HepG2 (cell line): ENCODE data around the gene PSMB3. TPM values are rescaled to one million over a fixed set of nuclear protein-coding genes. Genes with fewer than 3 reads are reported as not detected.

ENCODE experiments used
- AGO1 ChIP-seq: fragments of 200-400 bp; formaldehyde crosslinking; IDR thresholded peaks from 2 replicates; pipeline ENCODE4 v1.6.1; 2017; ENCODE audit warnings: mild to moderate bottlenecking, low read depth, low read length, moderate library complexity; ENCODE audit not compliant: poor library complexity, severe bottlenecking
- GTF2F1 ChIP-seq: fragments of 150-350 bp; IDR thresholded peaks from 2 replicates; pipeline ENCODE4 v1.6.1; 2014; ENCODE audit warnings: low read length
- MAFF ChIP-seq: IDR thresholded peaks from 2 replicates; pipeline ENCODE4 v1.6.1; 2011; ENCODE audit warnings: low read depth, low read length, improper control_type of control experiment
- MED8 ChIP-seq: sonication (generic); formaldehyde crosslinking; IDR thresholded peaks from 2 replicates; pipeline ENCODE4 v1.8.1; 2023; ENCODE audit warnings: mild to moderate bottlenecking, missing genetic modification reagents; ENCODE audit not compliant: insufficient replicate concordance
- MIER2 ChIP-seq: IDR thresholded peaks from 2 replicates; pipeline ENCODE4 v1.6.1; 2016; ENCODE audit warnings: missing biosample characterization, missing genetic modification reagents
- NR3C1 ChIP-seq: sonication (generic); formaldehyde crosslinking; IDR thresholded peaks from 2 replicates; pipeline ENCODE4 v1.4.0; 2020; ENCODE audit warnings: missing genetic modification reagents
- SP140L ChIP-seq: sonication (generic); formaldehyde crosslinking; IDR thresholded peaks from 2 replicates; pipeline ENCODE4 v1.4.0; 2020; ENCODE audit warnings: missing genetic modification reagents, borderline replicate concordance
- SUZ12 ChIP-seq: fragments of 150-350 bp; IDR thresholded peaks from 2 replicates; pipeline ENCODE4 v1.6.1; 2014; ENCODE audit warnings: low read depth, low read length
- ZNF124 ChIP-seq: sonication (generic); formaldehyde crosslinking; IDR thresholded peaks from 2 replicates; pipeline ENCODE4 v1.4.0; 2020; ENCODE audit warnings: missing genetic modification reagents
- ZNF20 ChIP-seq: sonication (generic); formaldehyde crosslinking; IDR thresholded peaks from 2 replicates; pipeline ENCODE4 v1.4.0; 2020; ENCODE audit warnings: mild to moderate bottlenecking, moderate library complexity, missing genetic modification reagents
- ZNF569 ChIP-seq: sonication (generic); formaldehyde crosslinking; IDR thresholded peaks from 2 replicates; pipeline ENCODE4 v1.5.0; 2020; ENCODE audit warnings: mild to moderate bottlenecking, missing genetic modification reagents, moderate library complexity, borderline replicate concordance
- polyA plus RNA-seq, 8 experiments: library from polyadenylated mRNA; depleted of rRNA in 3 of 8; stranded (reverse) in 7 of 8; unstranded in 1 of 8; fragments of >200 nt; fragmentation: Illumina TruSeq in 4 of 8; extraction: Trizol in 4 of 8; gene quantifications; 2 replicates each; pipeline versions ENCODE4 v1.2.1 to v1.2.3, GENCODE V29; 2011 to 2016; ENCODE audit warnings: low read depth in 4 of 8, missing spikeins in 1 of 8, mixed read lengths in 1 of 8; ENCODE audit not compliant: insufficient read depth in 1 of 8
- total RNA-seq, 5 experiments: library from RNA; depleted of rRNA; stranded (reverse); fragments of >200 nt; fragmentation: Illumina TruSeq; extraction: Trizol; gene quantifications; 2 replicates each; pipeline ENCODE4 v1.2.3, GENCODE V29; 2016; ENCODE audit warnings: low read depth in 1 of 5
- TF ChIP-seq, protein P1 (sequence below): fragments of 450-650 bp; IDR thresholded peaks from 2 replicates; pipeline ENCODE4 v1.6.1; 2017
- TF ChIP-seq, protein P2 (sequence below): sonication (generic); formaldehyde crosslinking; IDR thresholded peaks from 2 replicates; pipeline ENCODE4 v1.9.0; 2022; ENCODE audit warnings: low read depth, missing genetic modification reagents
- TF ChIP-seq, protein P3 (sequence below): sonication (generic); formaldehyde crosslinking; IDR thresholded peaks from 2 replicates; pipeline ENCODE4 v1.4.0; 2020; ENCODE audit warnings: mild to moderate bottlenecking, missing genetic modification reagents
- TF ChIP-seq, protein P4 (sequence below): conservative IDR thresholded peaks from 2 replicates; pipeline ENCODE4 v1.6.1; 2018; ENCODE audit warnings: missing genetic modification reagents
- TF ChIP-seq, protein P5 (sequence below): sonication (generic); formaldehyde crosslinking; IDR thresholded peaks from 2 replicates; pipeline ENCODE4 v1.4.0; 2020; ENCODE audit warnings: missing genetic modification reagents, borderline replicate concordance
- TF ChIP-seq, protein P6 (sequence below): sonication (generic); formaldehyde crosslinking; IDR thresholded peaks from 2 replicates; pipeline ENCODE4 v1.8.0; 2022; ENCODE audit warnings: missing genetic modification reagents, mild to moderate bottlenecking, moderate library complexity, borderline replicate concordance

PSMB3 gene
- total and polyA plus RNA-seq, 2 of the 13 experiments (the other 11 are each of a cell fraction or from before 2014, with no cell fraction given) = 366 to 517 TPM

DNA sequence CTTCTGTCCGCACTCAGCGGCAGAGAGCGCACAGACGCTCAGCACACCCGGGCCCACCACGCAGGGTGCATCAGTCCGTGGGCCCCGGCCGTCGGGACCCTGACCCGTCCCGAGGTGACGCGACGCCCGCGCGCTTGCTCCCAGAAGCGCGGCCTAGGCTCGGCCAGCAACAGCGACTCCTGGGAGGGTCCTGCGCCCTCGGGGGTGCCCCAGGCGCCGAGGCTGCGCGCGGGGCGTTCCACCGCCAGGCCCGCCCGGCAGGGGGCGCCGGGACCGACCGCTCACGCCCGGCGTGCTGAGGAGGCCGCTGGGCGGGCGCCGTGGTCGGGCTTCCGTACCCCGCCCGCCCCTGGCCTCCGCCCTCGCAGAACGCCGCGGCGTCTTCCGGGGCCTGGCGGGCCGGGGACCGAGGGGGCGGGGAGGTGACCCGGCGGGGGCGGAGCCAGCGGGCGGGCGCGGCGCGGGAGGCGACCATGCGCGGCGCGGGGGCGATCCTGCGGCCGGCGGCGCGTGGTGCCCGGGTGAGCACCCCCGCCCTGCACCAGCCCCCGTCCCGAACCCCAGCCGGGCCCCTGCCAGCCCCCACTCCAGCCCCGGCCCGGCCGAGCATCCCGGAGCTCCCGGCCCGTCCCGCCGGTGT lies 22.5 kb upstream of the PSMB3 start, which contains the start of gene CISD3 (continued):
- TF ChIP-seq AGO1 = peak; percentile 99
- TF ChIP-seq NR3C1 (CRISPR knock-in tag) = no peak
- TF ChIP-seq, protein P1, sequence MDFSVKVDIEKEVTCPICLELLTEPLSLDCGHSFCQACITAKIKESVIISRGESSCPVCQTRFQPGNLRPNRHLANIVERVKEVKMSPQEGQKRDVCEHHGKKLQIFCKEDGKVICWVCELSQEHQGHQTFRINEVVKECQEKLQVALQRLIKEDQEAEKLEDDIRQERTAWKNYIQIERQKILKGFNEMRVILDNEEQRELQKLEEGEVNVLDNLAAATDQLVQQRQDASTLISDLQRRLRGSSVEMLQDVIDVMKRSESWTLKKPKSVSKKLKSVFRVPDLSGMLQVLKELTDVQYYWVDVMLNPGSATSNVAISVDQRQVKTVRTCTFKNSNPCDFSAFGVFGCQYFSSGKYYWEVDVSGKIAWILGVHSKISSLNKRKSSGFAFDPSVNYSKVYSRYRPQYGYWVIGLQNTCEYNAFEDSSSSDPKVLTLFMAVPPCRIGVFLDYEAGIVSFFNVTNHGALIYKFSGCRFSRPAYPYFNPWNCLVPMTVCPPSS = no peak
- TF ChIP-seq, protein P2, sequence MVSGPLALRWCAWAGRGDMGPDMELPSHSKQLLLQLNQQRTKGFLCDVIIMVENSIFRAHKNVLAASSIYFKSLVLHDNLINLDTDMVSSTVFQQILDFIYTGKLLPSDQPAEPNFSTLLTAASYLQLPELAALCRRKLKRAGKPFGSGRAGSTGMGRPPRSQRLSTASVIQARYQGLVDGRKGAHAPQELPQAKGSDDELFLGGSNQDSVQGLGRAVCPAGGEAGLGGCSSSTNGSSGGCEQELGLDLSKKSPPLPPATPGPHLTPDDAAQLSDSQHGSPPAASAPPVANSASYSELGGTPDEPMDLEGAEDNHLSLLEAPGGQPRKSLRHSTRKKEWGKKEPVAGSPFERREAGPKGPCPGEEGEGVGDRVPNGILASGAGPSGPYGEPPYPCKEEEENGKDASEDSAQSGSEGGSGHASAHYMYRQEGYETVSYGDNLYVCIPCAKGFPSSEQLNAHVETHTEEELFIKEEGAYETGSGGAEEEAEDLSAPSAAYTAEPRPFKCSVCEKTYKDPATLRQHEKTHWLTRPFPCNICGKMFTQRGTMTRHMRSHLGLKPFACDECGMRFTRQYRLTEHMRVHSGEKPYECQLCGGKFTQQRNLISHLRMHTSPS (CRISPR knock-in tag) = no peak; the same call in 1 of the 2 replicates
- TF ChIP-seq ZNF124 = peak; percentile 49; the same call in 1 of the 2 replicates
- TF ChIP-seq, protein P3, sequence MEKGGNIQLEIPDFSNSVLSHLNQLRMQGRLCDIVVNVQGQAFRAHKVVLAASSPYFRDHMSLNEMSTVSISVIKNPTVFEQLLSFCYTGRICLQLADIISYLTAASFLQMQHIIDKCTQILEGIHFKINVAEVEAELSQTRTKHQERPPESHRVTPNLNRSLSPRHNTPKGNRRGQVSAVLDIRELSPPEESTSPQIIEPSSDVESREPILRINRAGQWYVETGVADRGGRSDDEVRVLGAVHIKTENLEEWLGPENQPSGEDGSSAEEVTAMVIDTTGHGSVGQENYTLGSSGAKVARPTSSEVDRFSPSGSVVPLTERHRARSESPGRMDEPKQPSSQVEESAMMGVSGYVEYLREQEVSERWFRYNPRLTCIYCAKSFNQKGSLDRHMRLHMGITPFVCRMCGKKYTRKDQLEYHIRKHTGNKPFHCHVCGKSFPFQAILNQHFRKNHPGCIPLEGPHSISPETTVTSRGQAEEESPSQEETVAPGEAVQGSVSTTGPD (CRISPR knock-in tag) = no peak
- TF ChIP-seq MED8 (CRISPR knock-in tag) = peak; percentile 56
- TF ChIP-seq MIER2 (CRISPR knock-in tag) = no peak
- no peak for TF ChIP-seq SUZ12
- TF ChIP-seq, protein P4, sequence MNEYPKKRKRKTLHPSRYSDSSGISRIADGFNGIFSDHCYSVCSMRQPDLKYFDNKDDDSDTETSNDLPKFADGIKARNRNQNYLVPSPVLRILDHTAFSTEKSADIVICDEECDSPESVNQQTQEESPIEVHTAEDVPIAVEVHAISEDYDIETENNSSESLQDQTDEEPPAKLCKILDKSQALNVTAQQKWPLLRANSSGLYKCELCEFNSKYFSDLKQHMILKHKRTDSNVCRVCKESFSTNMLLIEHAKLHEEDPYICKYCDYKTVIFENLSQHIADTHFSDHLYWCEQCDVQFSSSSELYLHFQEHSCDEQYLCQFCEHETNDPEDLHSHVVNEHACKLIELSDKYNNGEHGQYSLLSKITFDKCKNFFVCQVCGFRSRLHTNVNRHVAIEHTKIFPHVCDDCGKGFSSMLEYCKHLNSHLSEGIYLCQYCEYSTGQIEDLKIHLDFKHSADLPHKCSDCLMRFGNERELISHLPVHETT = no peak; the same call in 1 of the 2 replicates
- TF ChIP-seq, protein P5, sequence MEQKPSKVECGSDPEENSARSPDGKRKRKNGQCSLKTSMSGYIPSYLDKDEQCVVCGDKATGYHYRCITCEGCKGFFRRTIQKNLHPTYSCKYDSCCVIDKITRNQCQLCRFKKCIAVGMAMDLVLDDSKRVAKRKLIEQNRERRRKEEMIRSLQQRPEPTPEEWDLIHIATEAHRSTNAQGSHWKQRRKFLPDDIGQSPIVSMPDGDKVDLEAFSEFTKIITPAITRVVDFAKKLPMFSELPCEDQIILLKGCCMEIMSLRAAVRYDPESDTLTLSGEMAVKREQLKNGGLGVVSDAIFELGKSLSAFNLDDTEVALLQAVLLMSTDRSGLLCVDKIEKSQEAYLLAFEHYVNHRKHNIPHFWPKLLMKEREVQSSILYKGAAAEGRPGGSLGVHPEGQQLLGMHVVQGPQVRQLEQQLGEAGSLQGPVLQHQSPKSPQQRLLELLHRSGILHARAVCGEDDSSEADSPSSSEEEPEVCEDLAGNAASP (CRISPR knock-in tag) = no peak
- TF ChIP-seq ZNF20 = no peak
- no peak for TF ChIP-seq MAFF
- no peak for TF ChIP-seq SP140L (CRISPR knock-in tag)
- TF ChIP-seq, protein P6, sequence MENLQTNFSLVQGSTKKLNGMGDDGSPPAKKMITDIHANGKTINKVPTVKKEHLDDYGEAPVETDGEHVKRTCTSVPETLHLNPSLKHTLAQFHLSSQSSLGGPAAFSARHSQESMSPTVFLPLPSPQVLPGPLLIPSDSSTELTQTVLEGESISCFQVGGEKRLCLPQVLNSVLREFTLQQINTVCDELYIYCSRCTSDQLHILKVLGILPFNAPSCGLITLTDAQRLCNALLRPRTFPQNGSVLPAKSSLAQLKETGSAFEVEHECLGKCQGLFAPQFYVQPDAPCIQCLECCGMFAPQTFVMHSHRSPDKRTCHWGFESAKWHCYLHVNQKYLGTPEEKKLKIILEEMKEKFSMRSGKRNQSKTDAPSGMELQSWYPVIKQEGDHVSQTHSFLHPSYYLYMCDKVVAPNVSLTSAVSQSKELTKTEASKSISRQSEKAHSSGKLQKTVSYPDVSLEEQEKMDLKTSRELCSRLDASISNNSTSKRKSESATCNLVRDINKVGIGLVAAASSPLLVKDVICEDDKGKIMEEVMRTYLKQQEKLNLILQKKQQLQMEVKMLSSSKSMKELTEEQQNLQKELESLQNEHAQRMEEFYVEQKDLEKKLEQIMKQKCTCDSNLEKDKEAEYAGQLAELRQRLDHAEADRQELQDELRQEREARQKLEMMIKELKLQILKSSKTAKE (CRISPR knock-in tag) = no peak; the same call in 1 of the 2 replicates
- TF ChIP-seq GTF2F1 = no peak
- TF ChIP-seq ZNF569 (CRISPR knock-in tag) = no peak; the same call in 1 of the 2 replicates
